ENCODE data around the gene DLL1.

DNA sequence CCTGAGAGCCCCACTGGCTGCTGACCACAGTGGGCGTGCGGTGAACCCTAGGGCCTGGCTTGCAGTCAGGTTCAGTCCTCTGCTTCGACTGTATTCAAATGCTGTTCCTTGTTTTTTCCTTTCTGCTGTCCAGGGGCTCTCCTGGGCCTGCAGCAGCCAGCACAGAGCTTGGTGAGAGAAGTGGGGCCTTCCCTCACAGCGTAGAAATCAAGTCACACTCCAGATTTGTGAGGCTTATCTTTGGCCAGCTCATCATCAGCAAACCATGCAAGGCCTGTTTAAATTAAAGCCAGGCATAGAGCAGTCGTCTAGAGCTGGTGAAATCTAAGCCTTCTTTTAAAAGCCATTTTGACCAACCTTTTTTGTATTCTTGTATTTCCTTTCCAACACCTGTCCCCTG is 24.1 kb upstream of the DLL1 start:
- no peak for TF ChIP-seq POLR2AphosphoS5 (IDR thresholded peaks at IDR 0.05)
- TF ChIP-seq POLR2A (IDR thresholded peaks at IDR 0.05): no peak

Data from breast epithelium (tissue), 3 donors.